HG03378 (cell line): ENCODE data around the gene EHBP1.

ENCODE experiments used
- ATAC-seq: cut with Tn5 transposase; IDR thresholded peaks from one replicate; pipeline ENCODE4 v1.9.1; 2021; ENCODE audit warnings: mild to moderate bottlenecking, moderate library complexity; ENCODE audit not compliant: unreplicated experiment

EHBP1 gene

DNA sequence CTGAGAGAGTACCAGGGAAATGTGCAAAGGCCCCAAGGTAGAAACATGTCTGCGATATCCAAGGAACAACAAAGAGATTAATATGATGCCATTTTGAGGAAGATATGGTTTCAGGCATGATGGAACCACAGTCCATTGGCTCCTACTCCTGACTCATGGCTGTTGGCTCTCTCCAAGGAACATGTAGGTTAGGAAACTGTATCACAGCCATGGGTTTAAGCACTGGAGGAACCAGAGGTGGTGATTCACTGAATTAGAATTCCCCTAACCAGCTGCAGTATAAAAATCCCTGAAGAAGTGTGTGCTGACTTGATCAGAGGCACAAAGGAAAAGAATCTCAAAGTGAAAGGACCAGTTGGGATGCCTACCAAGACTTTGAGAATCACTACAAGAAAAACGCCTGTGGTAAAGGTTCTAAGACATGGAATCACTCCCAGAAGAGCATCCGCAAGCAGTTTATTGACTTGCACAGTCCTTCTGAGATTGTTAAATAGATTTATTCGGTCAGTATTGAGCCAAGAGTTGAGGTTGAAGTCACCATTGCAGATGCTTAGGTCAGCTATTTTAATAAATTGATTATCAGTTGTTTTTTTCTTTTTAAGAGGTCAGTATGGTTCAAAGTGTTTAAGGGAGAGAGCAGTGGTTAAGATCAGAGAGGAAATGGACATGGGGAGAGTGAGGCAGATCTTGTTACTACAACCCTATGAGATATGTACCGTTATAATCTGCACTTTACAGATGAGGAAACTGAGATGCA is 234.4 kb downstream of the EHBP1 start:
- ATAC-seq: no peak

DNA sequence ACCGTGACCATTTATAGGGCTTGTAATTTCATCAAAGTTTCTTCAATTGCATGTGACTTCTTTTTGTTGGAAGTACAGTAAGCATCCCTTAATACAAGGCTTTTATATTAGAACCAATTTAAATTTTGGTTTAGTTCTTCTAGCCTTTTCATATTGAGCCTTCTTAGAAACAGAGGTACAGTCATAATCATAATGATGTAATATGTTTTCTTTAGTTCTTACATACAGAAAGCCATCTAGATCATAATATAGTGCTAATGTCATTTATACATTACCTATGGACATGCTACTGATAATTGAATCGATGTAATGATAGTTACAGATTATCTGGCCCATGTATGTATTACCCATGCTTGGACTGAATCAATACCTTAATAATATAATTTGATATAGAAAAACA is 235.2 kb downstream of the EHBP1 start:
- ATAC-seq: no peak

DNA sequence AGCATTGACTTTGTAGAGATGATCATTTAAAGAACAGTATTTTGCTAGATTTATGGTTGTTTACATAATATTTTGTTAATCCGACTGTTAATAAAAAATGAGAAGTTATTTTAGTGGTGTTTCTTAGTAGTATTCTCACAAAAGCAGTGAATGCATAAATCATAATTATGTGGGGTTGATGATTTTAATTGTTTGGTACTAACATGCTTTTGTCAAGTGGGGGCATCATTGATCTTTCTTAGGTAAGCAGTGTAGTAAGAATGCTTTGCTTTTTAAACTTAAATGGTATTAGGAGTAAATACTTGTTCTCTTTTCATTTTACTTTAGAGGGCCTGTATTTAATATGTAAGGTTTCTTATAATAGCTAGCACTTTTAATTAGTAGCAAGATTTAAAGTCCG is 235.9 kb downstream of the EHBP1 start:
- no peak for ATAC-seq

- ATAC-seq: no peak
These were observed 238.8 kb downstream of the EHBP1 start for GRCh38 chr2:62944362-62944761.

GRCh38 chr2:62947403-62947802 is 241.9 kb downstream of the EHBP1 start:
- no peak for ATAC-seq

- no peak for ATAC-seq
These were observed 251.1 kb downstream of the EHBP1 start for GRCh38 chr2:62956651-62957050.

DNA sequence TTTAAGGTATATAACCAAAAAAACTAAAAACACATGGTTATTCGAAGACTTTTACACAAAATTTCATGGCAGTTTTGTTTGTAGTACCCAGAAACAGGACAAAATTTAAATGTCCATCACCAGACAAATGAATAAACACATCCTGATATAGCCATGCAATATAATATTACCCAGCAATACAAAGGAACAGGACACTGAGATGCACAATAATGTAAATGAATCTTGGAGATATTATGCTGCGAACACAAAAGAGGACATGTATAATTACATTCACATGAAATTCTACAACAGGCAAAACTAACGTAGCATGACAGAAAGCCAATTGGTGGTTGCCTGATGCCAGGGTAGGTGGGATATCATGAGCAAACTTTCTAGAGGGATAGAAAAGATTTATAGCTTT is 252.7 kb downstream of the EHBP1 start:
- no peak for ATAC-seq

DNA sequence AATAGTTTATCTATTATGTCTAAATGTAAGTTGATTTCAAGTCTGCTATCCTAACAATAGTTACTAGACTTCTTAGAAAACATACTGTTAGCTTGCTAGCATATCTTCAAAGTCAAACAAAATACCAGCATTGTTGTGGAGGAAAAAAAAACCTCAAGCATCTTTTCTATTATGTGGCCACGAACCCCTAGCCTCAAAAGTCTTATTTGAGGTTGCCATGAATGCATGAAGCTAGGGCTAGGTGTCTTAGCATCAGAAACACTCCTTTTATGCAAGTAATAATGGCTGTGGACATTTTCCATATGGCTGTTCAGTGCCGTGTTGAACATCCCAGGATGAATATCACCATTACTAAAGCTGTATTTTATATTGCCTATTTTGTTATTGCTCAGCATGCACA is 258.5 kb downstream of the EHBP1 start:
- no peak for ATAC-seq

GRCh38 chr2:62964671-62965070 is 259.2 kb downstream of the EHBP1 start:
- ATAC-seq: no peak

GRCh38 chr2:62966991-62967390 is 261.5 kb downstream of the EHBP1 start:
- ATAC-seq: no peak

GRCh38 chr2:62968168-62968567 is 262.7 kb downstream of the EHBP1 start:
- ATAC-seq: no peak

- ATAC-seq: no peak
These were observed 263.2 kb downstream of the EHBP1 start for GRCh38 chr2:62968668-62969067.

GRCh38 chr2:62971936-62972335 is 266.4 kb downstream of the EHBP1 start:
- no peak for ATAC-seq

- no peak for ATAC-seq
These were observed 267.1 kb downstream of the EHBP1 start for GRCh38 chr2:62972601-62973000.

GRCh38 chr2:62974999-62975398 is 269.5 kb downstream of the EHBP1 start:
- ATAC-seq: no peak

- no peak for ATAC-seq
These were observed 286.1 kb downstream of the EHBP1 start for GRCh38 chr2:62991605-62992004.

- no peak for ATAC-seq
These were observed 287.0 kb downstream of the EHBP1 start for GRCh38 chr2:62992561-62992960.

- ATAC-seq: no peak
These were observed 288.7 kb downstream of the EHBP1 start for GRCh38 chr2:62994206-62994605.

DNA sequence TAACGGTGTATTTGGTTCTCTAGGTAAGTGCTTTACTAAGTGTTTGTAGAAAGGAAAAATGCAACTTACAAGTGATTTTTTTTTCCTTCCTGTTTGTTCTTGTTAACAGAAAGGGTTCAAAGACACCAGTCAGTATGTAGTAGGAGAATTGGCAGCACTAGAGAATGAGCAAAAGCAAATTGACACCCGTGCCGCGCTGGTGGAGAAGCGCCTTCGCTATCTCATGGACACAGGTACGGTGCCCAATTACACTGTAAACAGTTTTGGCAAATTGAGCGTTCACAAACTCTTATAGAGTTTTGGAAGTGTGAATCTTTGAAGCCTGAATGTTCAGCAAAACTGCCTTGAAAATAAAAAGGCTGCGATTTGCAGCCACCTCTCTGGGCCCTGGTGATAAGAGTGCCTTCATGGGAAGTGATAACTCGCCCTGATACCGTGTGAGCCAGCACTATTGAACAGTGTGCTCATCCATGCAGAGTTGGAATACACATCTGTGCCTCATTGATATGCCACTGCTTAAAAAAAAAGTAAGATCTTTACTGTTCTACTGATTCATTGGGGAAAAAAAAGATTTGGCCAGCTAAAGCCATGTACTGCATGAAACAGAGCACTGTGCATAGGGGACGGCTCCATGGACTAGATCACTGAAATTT is 291.1 kb downstream of the EHBP1 start:
- no peak for ATAC-seq

DNA sequence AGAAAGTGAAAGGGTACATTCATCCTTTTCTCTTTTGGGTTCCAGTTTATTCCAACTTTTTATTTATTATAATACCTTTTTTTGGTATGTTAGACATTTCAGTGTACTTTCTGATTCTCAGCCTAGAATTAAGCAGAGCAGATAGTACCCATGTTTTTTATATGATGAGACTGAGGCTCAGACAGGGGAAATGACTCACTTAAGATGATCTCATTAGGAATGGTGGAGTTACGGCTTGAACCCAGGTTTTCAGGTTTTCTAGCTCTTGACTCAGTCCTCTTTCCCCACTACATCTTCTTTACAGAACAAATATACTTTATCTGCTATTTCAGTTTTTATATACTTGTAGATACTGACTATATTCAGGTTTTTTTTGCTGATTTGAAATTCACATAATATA is 293.4 kb downstream of the EHBP1 start:
- ATAC-seq: no peak

GRCh38 chr2:62999905-63000304 is 294.4 kb downstream of the EHBP1 start:
- no peak for ATAC-seq

GRCh38 chr2:63000801-63001200 is 295.3 kb downstream of the EHBP1 start:
- no peak for ATAC-seq

- ATAC-seq: no peak
These were observed 296.1 kb downstream of the EHBP1 start for GRCh38 chr2:63001576-63001975.
